H1 (cell line): Measurements from ENCODE around the gene PDK4. TPM values are rescaled to one million over a fixed set of nuclear protein-coding genes. Genes with fewer than 3 reads are reported as not detected.

ENCODE experiments used
- CTCF ChIA-PET: fragments of 300-600 bp; sonication (Branson Sonifier 250); formaldehyde crosslinking; loops from one replicate; lab custom pipeline; 2021; ENCODE audit not compliant: partially characterized antibody; lab: Charles Lee
- POLR2A ChIA-PET: fragments of 300-600 bp; sonication (Branson Sonifier 250); formaldehyde crosslinking; loops from one replicate; lab custom pipeline; 2021; ENCODE audit warnings: inconsistent platforms; ENCODE audit not compliant: partially characterized antibody; lab: Charles Lee
- DNase-seq, 2 experiments: peaks; one replicate each; pipeline versions ENCODE4 v3.0.0 to v3.0.0-alpha.2; 2010 to 2022; ENCODE audit warnings: low spot score in 2 of 2, low read depth in 1 of 2, mixed read lengths in 1 of 2
- FAIRE-seq: peaks from 2 replicates; lab custom pipeline; 2011; peaks lifted over from hg19 to GRCh38; lab: Jason Lieb, UNC
- H2AFZ ChIP-seq: 2 replicates; pipeline ENCODE4 v1.8.1; 2012; ENCODE audit warnings: low read length, inconsistent platforms
- H2AK5ac ChIP-seq: 2 replicates; pipeline ENCODE4 v1.6.1; 2013; ENCODE audit warnings: low read depth, low read length
- H2BK120ac ChIP-seq: replicated peaks from 2 replicates; pipeline ENCODE3; 2013; ENCODE audit warnings: low read depth, low read length, inconsistent platforms
- H2BK12ac ChIP-seq: 2 replicates; pipeline ENCODE4 v1.6.1; 2013; ENCODE audit warnings: low read depth, low read length
- H2BK15ac ChIP-seq: 2 replicates; pipeline ENCODE4 v1.6.1; 2013; ENCODE audit warnings: low read length
- H2BK20ac ChIP-seq: 2 replicates; pipeline ENCODE4 v1.6.1; 2013; ENCODE audit warnings: low read length
- H2BK5ac ChIP-seq: 2 replicates; pipeline ENCODE4 v1.6.1; 2013; ENCODE audit warnings: low read depth, low read length
- H3K14ac ChIP-seq: 2 replicates; pipeline ENCODE4 v1.6.1; 2013; ENCODE audit warnings: inconsistent platforms; ENCODE audit not compliant: insufficient read length
- H3K18ac ChIP-seq: 2 replicates; pipeline ENCODE4 v1.6.1; 2013; ENCODE audit warnings: low read length; ENCODE audit errors: extremely low read depth
- H3K23ac ChIP-seq: 2 replicates; pipeline ENCODE4 v1.6.1; 2013; ENCODE audit warnings: inconsistent platforms; ENCODE audit not compliant: insufficient read length
- H3K23me2 ChIP-seq: 2 replicates; pipeline ENCODE4 v1.6.1; 2013; ENCODE audit warnings: low read depth, low read length
- H3K27ac ChIP-seq: 2 replicates; pipeline ENCODE4 v1.6.1; 2011; ENCODE audit warnings: low read depth, low read length, inconsistent platforms
- H3K27me3 ChIP-seq, 4 experiments: replicated peaks in 1 of 4; 1 replicate in 1 of 4; 2 replicates in 3 of 4; pipeline versions ENCODE4 v1.6.1 to v1.8.1; 2011 to 2013; ENCODE audit warnings: low read length in 3 of 4, mild to moderate bottlenecking in 3 of 4, inconsistent platforms in 2 of 4, mixed read lengths in 2 of 4, moderate library complexity in 1 of 4; ENCODE audit not compliant: control insufficient read depth in 3 of 4, insufficient read depth in 3 of 4; ENCODE audit errors: extremely low read depth in 1 of 4
- H3K36me3 ChIP-seq, 4 experiments: 2 replicates each; pipeline versions ENCODE4 v1.6.1 to v1.8.1; 2011 to 2013; ENCODE audit warnings: mild to moderate bottlenecking in 4 of 4, low read length in 3 of 4, moderate library complexity in 2 of 4, control low read depth in 1 of 4, inconsistent platforms in 1 of 4; ENCODE audit not compliant: insufficient read depth in 4 of 4, control insufficient read depth in 2 of 4
- H3K4ac ChIP-seq: replicated peaks from 2 replicates; pipeline ENCODE3; 2013; ENCODE audit warnings: low read length, low read depth, mixed read lengths, inconsistent platforms; ENCODE audit not compliant: insufficient read length
- H3K4me1 ChIP-seq, 4 experiments: replicated peaks in 1 of 4; 1 replicate in 1 of 4; 2 replicates in 3 of 4; pipeline versions ENCODE4 v1.6.1 to v1.8.1; 2011 to 2013; ENCODE audit warnings: low read length in 3 of 4, inconsistent platforms in 2 of 4, mixed read lengths in 1 of 4; ENCODE audit not compliant: insufficient read depth in 4 of 4, control insufficient read depth in 3 of 4
- H3K4me2 ChIP-seq, 2 experiments: 2 replicates each; pipeline versions ENCODE4 v1.6.1 to v1.8.1; 2011 to 2013; ENCODE audit warnings: low read depth in 2 of 2, low read length in 2 of 2, control low read depth in 1 of 2, inconsistent platforms in 1 of 2, mild to moderate bottlenecking in 1 of 2; ENCODE audit not compliant: insufficient read depth in 1 of 2
- H3K4me3 ChIP-seq, 4 experiments: fragments of 200-600, 300-600 bp in 1 of 4; sonication (generic), shearing (Covaris generic), sonication (Bioruptor Twin) in 1 of 4; 2 replicates each; pipeline versions ENCODE4 v1.5.1 to v1.8.1; 2011 to 2016; ENCODE audit warnings: low read length in 4 of 4, low read depth in 3 of 4, control low read depth in 2 of 4, inconsistent platforms in 2 of 4, mild to moderate bottlenecking in 2 of 4, mixed read lengths in 1 of 4, moderate library complexity in 1 of 4; ENCODE audit not compliant: insufficient read depth in 2 of 4; ENCODE audit errors: extremely low read depth in 1 of 4
- H3K56ac ChIP-seq: replicated peaks from 2 replicates; pipeline ENCODE3; 2013; ENCODE audit warnings: low read depth, mild to moderate bottlenecking, mixed read lengths, low read length, inconsistent platforms; ENCODE audit not compliant: insufficient read length
- H3K79me1 ChIP-seq: 2 replicates; pipeline ENCODE4 v1.6.1; 2013; ENCODE audit warnings: low read depth, low read length, control low read depth
- H3K79me2 ChIP-seq, 2 experiments: 2 replicates each; pipeline versions ENCODE4 v1.6.1 to v1.8.1; 2012 to 2013; ENCODE audit warnings: low read length in 2 of 2, mild to moderate bottlenecking in 2 of 2, inconsistent platforms in 1 of 2; ENCODE audit not compliant: insufficient read depth in 2 of 2, control insufficient read depth in 1 of 2
- H3K9ac ChIP-seq, 4 experiments: replicated peaks in 1 of 4; 1 replicate in 1 of 4; 2 replicates in 3 of 4; pipeline versions ENCODE4 v1.6.1 to v1.8.1; 2011 to 2013; ENCODE audit warnings: low read depth in 3 of 4, low read length in 3 of 4, control low read depth in 2 of 4, mild to moderate bottlenecking in 2 of 4, moderate library complexity in 2 of 4, inconsistent platforms in 1 of 4; ENCODE audit errors: extremely low read depth in 1 of 4
- H3K9me3 ChIP-seq, 2 experiments: 2 replicates each; pipeline versions ENCODE4 v1.6.1 to v1.8.1; 2012 to 2013; ENCODE audit warnings: mild to moderate bottlenecking in 2 of 2, moderate library complexity in 2 of 2, control low read depth in 1 of 2, inconsistent platforms in 1 of 2, low read depth in 1 of 2, low read length in 1 of 2, mixed read lengths in 1 of 2; ENCODE audit not compliant: insufficient read depth in 2 of 2
- H4K20me1 ChIP-seq, 2 experiments: replicated peaks in 1 of 2; 2 replicates each; pipeline versions ENCODE3 to v1.8.1; 2011 to 2013; ENCODE audit warnings: inconsistent platforms in 2 of 2, low read length in 2 of 2, mild to moderate bottlenecking in 1 of 2; ENCODE audit not compliant: insufficient read depth in 2 of 2, control insufficient read depth in 1 of 2
- H4K5ac ChIP-seq: 2 replicates; pipeline ENCODE4 v1.6.1; 2013; ENCODE audit warnings: low read length, low read depth, mixed read lengths, inconsistent platforms; ENCODE audit not compliant: insufficient read length
- H4K8ac ChIP-seq: 2 replicates; pipeline ENCODE4 v1.8.0; 2013; ENCODE audit warnings: mild to moderate bottlenecking, moderate library complexity, low read length, inconsistent platforms; ENCODE audit not compliant: insufficient read depth; ENCODE audit errors: extremely low read depth
- H4K91ac ChIP-seq: replicated peaks from 2 replicates; pipeline ENCODE3; 2013; ENCODE audit warnings: low read length, mixed read lengths, inconsistent platforms; ENCODE audit not compliant: insufficient read length
- BCL11A ChIP-seq, 2 experiments: IDR thresholded peaks; one replicate each; pipeline ENCODE4 v1.6.1; 2011; ENCODE audit warnings: low read depth in 2 of 2, low read length in 2 of 2, mild to moderate bottlenecking in 2 of 2
- CBX5 ChIP-seq: fragments of 300-800, 300-1000 bp; sonication (generic); IDR thresholded peaks from 2 replicates; pipeline ENCODE4 v1.7.1; 2016; ENCODE audit warnings: antibody characterized with exemption, low read length, low read depth
- CEBPB ChIP-seq: IDR thresholded peaks from 2 replicates; pipeline ENCODE4 v1.6.1; 2012; ENCODE audit warnings: low read depth, low read length
- CHD1 ChIP-seq: IDR thresholded peaks from 2 replicates; pipeline ENCODE4 v1.6.1; 2012; ENCODE audit warnings: low read depth, low read length, improper control_type of control experiment
- CTBP2 ChIP-seq: IDR thresholded peaks from 2 replicates; pipeline ENCODE4 v1.7.0; 2011; ENCODE audit warnings: borderline replicate concordance, mild to moderate bottlenecking, moderate library complexity, mixed read lengths, low read length; ENCODE audit not compliant: insufficient read depth, insufficient read length
- EGR1 ChIP-seq: IDR thresholded peaks from 2 replicates; pipeline ENCODE4 v1.6.1; 2011; ENCODE audit warnings: low read depth, low read length, borderline replicate concordance
- JUN ChIP-seq: IDR thresholded peaks from 2 replicates; pipeline ENCODE4 v1.6.1; 2011; ENCODE audit warnings: low read depth, mild to moderate bottlenecking, improper control_type of control experiment, low read length
- KDM5A ChIP-seq: fragments of 200-600 bp; IDR thresholded peaks from 2 replicates; pipeline ENCODE4 v1.7.1; 2012; ENCODE audit warnings: mild to moderate bottlenecking, low read length, inconsistent platforms, mixed read lengths
- NRF1 ChIP-seq: IDR thresholded peaks from 2 replicates; pipeline ENCODE4 v1.6.1; 2011; ENCODE audit warnings: mild to moderate bottlenecking, low read depth, low read length, improper control_type of control experiment
- POLR2A ChIP-seq, 2 experiments: IDR thresholded peaks; 1 replicate in 1 of 2; 2 replicates in 1 of 2; pipeline ENCODE4 v1.6.1; 2011; ENCODE audit warnings: low read depth in 2 of 2, low read length in 2 of 2, mild to moderate bottlenecking in 2 of 2; ENCODE audit errors: control extremely low read depth in 1 of 2
- RAD21 ChIP-seq, 2 experiments: IDR thresholded peaks in 1 of 2; conservative IDR thresholded peaks in 1 of 2; 2 replicates each; pipeline ENCODE4 v1.6.1; 2011; ENCODE audit warnings: low read depth in 2 of 2, low read length in 2 of 2, improper control_type of control experiment in 1 of 2, inconsistent platforms in 1 of 2, mild to moderate bottlenecking in 1 of 2, moderate library complexity in 1 of 2
- RNF2 ChIP-seq: fragments of 200-900, 300-1000 bp; sonication (generic); IDR thresholded peaks from 2 replicates; pipeline ENCODE4 v1.7.1; 2016; ENCODE audit warnings: borderline replicate concordance, low read depth, mild to moderate bottlenecking, antibody characterized with exemption, low read length; ENCODE audit not compliant: poor library complexity, severe bottlenecking; ENCODE audit errors: missing control alignments
- SP2 ChIP-seq: IDR thresholded peaks from 2 replicates; pipeline ENCODE4 v1.6.1; 2012; ENCODE audit warnings: mild to moderate bottlenecking, low read length, inconsistent platforms
- TAF1 ChIP-seq: IDR thresholded peaks from 2 replicates; pipeline ENCODE4 v1.6.1; 2011; ENCODE audit warnings: mild to moderate bottlenecking, low read depth, low read length
- TCF12 ChIP-seq: IDR thresholded peaks from 2 replicates; pipeline ENCODE4 v1.6.1; 2011; ENCODE audit warnings: low read depth, mild to moderate bottlenecking, low read length
- YY1 ChIP-seq: IDR thresholded peaks from 2 replicates; pipeline ENCODE4 v1.6.1; 2011; ENCODE audit warnings: low read depth, mild to moderate bottlenecking, low read length
- WGBS, 2 experiments: shearing (Covaris generic) in 1 of 2; methylation state at CpG; one replicate each; pipeline versions ENCODE4 v1.1.6 to v1.1.7; 2013 to 2015; ENCODE audit warnings: low lambda C conversion rate in 2 of 2, mixed read lengths in 2 of 2, inconsistent platforms in 1 of 2, low coverage in 1 of 2, missing lambda C conversion rate in 1 of 2; ENCODE audit not compliant: insufficient replicate concordance in 2 of 2, insufficient coverage in 1 of 2, insufficient read length in 1 of 2; ENCODE audit errors: extremely low coverage in 1 of 2, missing lambda C conversion rate in 1 of 2; 5-methylcytosine and 5-hydroxymethylcytosine counted together
- polyA plus RNA-seq, 7 experiments: library from polyadenylated mRNA; depleted of rRNA in 3 of 7; stranded (reverse) in 5 of 7; unstranded in 2 of 7; fragments of >200 nt in 5 of 7; fragments of 200-250 nt in 2 of 7; gene quantifications; 1 replicate in 5 of 7; 2 replicates in 1 of 7; 4 replicates in 1 of 7; pipeline versions ENCODE4 v1.2.1 to v1.2.3, GENCODE V29; 2011 to 2013; ENCODE audit warnings: missing spikeins in 2 of 7, mixed read lengths in 2 of 7
- total RNA-seq: library from RNA; stranded (reverse); fragmentation: NEBNext Ultra II Directional; extraction: Animal tissue kit (Norgen Biotek cat#: 25700); gene quantifications from 2 replicates; pipeline ENCODE4 v1.2.1, GENCODE V29; 2021

PDK4 gene
- total and polyA plus RNA-seq, 2 of the 8 experiments (the other 6 are each of a cell fraction or from before 2014, with no cell fraction given) = 0.26 TPM; not detected in 1

- Histone ChIP-seq H2BK12ac (no peak overlapping the region), H3K9me3 (no peaks in the 10 kb centered on the region), H3K9ac (no peak overlapping the region), H3K18ac (no peak overlapping the region), H3K23ac (no peak overlapping the region), H3K27ac (no peak overlapping the region), H3K27me3 (no peaks in the 10 kb centered on the region), H3K56ac (no peak overlapping the region), H4K8ac (no peak overlapping the region), H4K91ac (no peak overlapping the region), H3K79me2 (no peaks in the 10 kb centered on the region), H2BK15ac (no peak overlapping the region), H3K79me1 (no peaks in the 10 kb centered on the region), H2BK5ac (no peak overlapping the region), H4K20me1 (no peaks in the 10 kb centered on the region), H3K36me3 (no peaks in the 10 kb centered on the region), H4K5ac (no peak overlapping the region), H3K4me2 (no peak overlapping the region), H3K14ac (no peak overlapping the region), H3K23me2 (no peaks in the 10 kb centered on the region), H2AK5ac (no peak overlapping the region), H2BK20ac (no peak overlapping the region), H2BK120ac (no peak overlapping the region), H3K4me3 (no peak overlapping the region), H3K4me1 (no peaks in the 10 kb centered on the region), H3K4ac (no peak overlapping the region), H2AFZ (no peak overlapping the region)
- ChIA-PET POLR2A (no interaction called here), CTCF (interaction anchor here (1.5 to 1.7 kb wide), 2 partner anchors 12 to 66 kb away, joined by 3 read pairs; no protein-coding TSS in a partner anchor)
- no peak for DNase-seq
- FAIRE-seq = no peak
- WGBS, 2 experiments = 87% methylated on average over 3 of the region's 3 CpGs; no CpG with 5 or more reads in 1 of the 2 experiments
- TF ChIP-seq JUN (no peak), TAF1 (no peak), NRF1 (no peak), CTBP2 (no peak), SP2 (no peak), RAD21 (IDR thresholded peaks at IDR 0.05 in 1 of 2, conservative IDR thresholded peaks at IDR 0.05 in 1 of 2; ENCODE audit: low read depth in 2 of 2, low read length in 2 of 2) (no peak), POLR2A (IDR thresholded peaks at IDR 0.05; ENCODE audit: control extremely low read depth in 1 of 2, low read depth in 2 of 2, low read length in 2 of 2) (no peak), EGR1 (no peak), YY1 (no peak), CHD1 (no peak), CEBPB (no peak), CBX5 (no peak), RNF2 (no peak), TCF12 (no peak), BCL11A (IDR thresholded peaks at IDR 0.05; ENCODE audit: low read depth in 2 of 2, low read length in 2 of 2) (no peak), KDM5A (no peak)
Measured at GRCh38 chr7:95620631-95621030, 24.3 kb upstream of the PDK4 start.
